DMS114 treated with DMSO at 0.1 percent for 48 hours (cell line): ENCODE results near the gene EIF5A2.
"Not testable (repeated sequence)": the region's sequence is repeated elsewhere in the genome, so short reads cannot be mapped to it uniquely, and the experiment has no call there.

Experiments
- DNase-seq: peaks from one replicate; lab custom pipeline; 2025; ENCODE audit not compliant: unreplicated experiment; lab: John Stamatoyannopoulos, UW

EIF5A2 gene

DNA sequence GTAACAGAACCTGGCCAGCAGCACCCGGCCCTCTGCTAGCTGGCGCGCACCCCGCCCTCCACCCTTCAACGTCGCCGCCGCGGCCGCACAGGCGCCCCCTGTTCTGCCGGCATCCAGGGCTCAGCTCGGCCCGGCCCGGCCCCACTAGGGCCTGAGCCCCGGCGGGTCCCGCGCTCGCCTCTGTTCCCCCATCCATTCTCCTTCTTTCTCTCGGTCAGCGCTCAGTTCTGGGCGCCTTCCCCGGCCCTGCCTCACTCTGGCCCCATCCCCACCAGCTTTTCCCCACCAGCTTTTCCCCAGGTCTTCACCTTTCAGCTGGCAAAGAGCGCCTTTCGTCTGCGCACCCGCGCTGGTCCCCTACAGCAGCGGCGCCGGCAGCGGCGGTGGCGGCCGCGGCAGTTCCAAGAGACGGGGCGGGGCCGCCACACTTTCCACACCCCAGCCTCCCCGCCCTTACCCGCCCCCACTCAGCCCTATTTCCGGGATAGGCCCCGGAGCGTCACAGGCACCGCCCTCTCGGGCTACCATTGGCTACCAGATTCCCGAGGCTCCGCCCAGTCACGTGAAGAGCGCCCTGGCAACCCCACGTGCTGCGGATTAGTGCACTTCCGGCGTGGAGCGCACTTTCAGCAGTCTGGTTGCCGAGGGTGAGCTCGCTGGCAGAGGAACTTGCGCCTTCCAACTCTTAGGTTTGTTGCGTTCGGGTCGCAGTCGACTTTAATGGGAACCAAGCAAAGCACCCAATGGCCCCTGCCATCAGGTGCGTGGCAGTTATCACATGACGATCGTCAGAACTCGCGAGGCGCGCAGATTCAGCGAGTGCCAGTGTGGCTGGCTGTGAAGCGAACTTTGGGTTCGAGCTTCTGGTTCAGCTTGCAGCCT, at the start of gene EIF5A2:
Gene EIF5A2, minus strand, starts transcription at position 403 of the 882 bp plus-strand sequence. CDS start 831 bp downstream, outside the sequence.
- DNase-seq: peak; percentile 94

DNA sequence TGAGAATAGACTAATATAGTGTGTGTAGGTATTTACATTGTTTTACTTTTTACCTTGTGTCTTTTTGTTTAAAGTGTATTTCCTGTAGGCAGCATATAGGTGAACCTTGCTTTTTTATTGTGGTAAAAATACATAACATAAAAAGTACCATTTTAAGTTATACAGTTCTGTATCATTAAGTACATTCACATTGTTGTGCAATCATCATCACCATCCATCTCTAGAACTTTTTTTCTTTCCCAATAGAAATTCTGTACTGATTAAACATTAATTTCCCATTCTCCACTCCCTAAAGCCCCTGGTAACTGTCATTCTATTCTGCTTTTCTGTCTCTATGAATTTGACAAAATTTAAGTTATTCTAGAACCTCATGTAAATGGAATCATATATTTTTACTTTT, 48.2 kb upstream of the EIF5A2 start:
- DNase-seq: no peak

DNA sequence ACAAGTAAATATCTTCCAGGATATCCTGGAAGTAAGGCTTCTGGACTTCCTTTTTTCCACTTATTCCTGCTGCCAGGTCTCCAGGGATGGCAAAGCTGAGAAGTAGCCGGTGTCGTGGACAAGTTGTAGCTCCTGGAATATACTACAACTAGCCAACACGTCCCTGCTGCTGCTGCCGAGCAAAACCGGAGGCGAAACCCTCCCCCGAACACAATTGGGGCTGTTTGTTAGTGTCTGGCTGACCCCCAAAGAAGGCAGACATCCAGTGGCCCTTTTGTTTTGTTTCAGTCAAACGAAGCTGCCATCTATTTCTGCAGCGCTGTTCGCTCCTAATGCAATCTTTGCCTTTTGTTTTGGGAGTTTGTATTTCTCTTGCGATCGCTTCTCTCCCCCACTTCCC, 45.3 kb upstream of the EIF5A2 start:
- no peak for DNase-seq

DNA sequence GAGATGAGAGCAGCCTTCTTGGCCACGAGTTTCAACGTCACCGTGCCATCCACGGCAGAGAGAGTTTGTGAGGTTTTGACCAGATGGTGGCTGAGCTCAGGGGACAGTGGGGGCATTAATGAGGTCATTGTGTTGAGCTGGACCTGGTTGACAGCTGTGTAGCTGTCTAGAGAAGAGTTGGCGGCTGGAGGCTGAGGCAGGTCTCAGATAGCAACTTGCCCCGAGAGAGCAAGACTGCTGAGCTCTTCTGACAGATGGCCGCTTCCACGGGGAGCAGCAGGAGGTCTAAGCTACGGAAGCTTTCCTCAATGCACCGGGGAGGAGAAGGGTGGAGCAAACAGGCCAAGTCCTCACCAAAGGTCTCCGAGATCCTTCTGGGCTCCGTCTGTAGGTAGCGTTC, 44.8 kb upstream of the EIF5A2 start:
- DNase-seq: no peak

DNA sequence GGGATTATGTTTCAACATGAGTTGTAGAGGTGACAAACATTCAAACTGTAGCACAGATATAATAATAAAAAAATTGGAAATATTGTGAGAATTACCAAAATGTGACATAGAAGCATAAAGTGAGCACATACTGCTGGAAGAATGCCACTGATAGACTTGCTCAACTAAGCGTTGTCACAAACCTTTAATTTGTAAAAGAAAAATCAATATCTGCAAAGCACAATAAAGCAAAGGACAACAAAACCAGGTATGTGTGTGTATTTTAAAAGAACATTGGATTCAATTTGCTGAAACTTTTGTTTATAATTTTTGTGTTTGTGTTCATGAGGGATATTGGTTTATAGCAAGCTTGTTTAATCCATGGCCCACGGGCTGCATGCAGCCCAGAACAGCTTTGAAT, 40.8 kb upstream of the EIF5A2 start:
- no peak for DNase-seq

DNA sequence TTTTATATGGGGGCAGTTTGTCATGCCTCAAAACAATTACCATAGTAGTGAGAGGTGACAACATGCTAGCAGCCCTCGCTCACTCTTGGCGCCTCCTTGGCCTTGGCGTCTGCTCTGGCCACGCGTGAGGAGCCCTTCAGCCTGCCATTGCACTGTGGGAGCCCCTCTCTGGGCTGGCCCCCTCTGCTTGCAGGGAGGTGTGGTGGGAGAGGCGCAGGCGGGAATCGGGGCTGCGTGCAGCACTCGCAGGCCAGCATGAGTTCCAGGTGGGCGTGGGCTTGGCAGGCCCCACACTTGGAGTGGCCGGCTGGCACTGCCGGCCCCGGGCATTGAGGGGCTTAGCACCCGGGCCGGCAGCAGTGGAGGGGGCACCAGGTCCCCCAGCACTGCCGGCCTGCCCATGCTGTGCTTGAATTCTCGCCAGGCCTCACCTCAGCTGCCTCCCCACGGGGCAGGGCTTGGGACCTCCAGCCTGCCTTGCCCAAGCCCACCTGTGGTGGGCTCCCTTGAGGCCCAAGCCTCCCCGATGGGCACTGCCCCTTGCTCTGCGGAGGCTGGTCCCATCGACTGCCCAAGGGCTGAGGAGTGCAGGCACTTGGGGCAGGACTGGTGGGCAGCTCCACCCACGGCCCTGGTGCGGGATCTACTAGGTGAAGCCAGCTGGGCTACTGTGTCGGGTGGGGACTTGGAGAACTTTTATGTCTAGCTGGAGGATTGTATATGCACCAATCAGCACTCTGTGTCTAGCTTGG, 38.8 kb upstream of the EIF5A2 start:
- no peak for DNase-seq

DNA sequence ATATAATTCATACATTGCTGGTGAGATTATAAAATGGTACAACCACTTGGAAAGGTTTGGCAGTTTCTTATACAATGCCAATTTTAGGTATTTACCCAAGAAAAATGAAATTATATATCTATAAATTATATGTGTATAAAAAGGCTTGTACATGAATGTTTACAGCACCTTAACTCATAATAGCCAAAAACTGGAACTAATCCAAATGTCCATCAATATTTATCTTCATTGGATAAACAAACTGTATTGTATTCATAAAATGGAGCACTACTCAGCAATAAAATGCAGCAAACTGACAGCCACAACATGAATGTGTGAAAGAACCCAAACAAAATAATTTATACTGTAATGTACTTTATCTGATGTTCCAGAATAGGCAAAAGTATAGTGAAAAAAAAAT, 33.6 kb upstream of the EIF5A2 start:
- DNase-seq: no peak

DNA sequence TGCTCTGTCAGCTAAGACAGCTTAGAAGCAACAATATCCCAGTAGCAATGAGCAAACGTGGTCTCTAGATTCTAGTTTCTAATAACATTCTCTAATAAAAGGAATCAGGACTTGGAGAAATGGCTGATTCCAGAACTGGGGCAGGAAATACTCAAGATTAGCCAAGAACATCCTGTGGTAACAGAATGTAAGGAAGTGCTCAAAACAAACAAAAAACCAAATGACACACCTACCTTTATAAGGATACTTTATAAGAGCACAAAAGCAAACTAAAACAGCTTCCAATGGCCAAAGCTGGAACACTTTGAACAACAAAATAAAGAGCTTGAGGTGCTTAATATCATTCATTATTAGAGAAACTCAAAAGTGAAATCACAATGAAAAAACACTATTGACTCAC, 33.1 kb upstream of the EIF5A2 start:
- no peak for DNase-seq

DNA sequence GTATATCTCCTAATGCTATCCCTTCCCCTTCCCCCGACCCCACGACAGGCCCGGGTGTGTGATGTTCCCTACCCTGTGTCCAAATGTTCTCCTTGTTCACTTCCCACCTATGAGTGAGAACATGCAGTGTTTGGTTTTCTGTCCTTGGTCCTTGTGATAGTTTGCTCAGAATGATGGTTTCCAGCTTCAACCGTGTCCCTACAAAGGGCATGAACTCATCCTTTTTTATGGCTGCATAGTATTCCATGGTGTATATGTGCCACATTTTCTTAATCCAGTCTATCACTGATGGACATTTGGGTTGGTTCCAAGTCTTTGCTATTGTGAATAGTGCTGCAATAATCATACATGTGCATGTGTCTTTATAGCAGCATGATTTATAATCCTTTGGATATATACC, 24.6 kb upstream of the EIF5A2 start:
- not testable (repeated sequence) for DNase-seq

DNA sequence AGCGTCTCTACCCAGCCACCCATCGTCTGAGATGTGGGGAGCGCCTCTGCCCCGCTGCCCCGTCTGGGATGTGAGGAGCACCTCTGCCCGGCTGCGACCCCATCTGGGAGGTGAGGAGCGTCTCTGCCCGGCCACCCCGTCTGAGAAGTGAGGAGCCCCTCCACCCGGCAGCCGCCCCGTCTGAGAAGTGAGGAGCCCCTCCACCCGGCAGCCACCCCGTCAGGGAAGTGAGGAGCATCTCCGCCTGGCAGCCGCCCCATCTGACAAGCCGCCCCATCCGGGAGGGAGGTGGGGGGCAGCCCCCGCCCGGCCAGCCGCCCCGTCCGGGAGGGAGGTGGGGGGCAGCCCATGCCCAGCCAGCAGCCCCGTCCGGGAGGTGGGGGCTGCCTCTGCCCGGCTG, 15.1 kb upstream of the EIF5A2 start:
- not testable (repeated sequence) for DNase-seq

DNA sequence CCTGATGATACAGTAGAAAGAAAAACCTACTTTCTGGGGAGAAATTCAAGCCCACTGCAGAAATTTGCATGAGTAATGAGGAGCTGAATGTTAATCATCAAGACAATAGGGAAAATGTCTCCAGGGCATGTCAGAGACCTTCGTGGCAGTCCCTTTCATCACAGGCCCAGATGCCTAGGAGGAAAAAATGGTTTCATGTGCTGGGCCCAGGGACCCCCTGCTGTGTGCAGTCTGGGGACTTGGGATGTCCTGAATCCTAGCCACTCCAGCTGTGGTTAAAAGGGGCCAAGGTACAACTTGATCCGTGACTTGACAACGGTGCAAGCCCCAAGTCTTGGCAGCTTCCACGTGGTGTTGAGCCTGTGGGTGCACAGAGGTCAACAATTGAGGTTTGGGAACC, 10.3 kb upstream of the EIF5A2 start:
- no peak for DNase-seq

DNA sequence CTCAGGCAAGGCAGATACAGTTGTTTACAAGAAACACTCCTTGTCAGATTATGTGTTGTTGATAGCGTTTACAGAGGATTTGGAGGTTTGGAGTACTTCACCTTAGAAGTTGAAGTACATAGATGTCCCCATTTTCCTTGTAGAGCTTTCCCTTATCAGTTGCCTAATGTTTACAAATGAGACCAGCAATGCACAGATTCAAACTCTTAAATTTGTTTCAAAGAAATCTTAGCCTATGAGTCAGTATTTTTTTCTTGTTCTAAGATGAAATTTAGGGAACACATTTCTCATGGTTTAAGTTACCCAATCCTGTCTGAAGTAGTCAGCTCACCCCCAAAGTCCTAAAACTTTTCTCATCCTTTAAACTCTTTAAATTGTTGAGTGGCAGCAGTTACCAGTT, 6.3 kb upstream of the EIF5A2 start:
- no peak for DNase-seq

DNA sequence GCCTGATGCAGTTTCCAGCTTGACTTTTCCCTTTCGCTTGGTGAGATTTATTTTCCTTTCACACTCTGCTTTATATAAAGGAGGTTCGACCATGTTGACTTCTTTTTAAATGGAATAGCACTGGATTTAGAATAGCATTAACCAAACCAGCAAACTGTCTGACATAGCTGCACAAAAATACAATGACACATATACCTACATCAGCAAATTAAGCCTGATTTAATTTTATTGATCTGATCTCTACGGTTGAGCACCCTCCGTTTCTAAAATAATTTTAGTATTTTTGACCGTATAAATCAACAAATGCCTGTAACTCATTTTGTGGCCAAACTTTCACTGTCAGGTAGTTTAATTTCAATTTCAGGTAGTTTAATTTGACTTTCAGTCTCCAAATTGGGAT, 5.8 kb upstream of the EIF5A2 start:
- DNase-seq: no peak

DNA sequence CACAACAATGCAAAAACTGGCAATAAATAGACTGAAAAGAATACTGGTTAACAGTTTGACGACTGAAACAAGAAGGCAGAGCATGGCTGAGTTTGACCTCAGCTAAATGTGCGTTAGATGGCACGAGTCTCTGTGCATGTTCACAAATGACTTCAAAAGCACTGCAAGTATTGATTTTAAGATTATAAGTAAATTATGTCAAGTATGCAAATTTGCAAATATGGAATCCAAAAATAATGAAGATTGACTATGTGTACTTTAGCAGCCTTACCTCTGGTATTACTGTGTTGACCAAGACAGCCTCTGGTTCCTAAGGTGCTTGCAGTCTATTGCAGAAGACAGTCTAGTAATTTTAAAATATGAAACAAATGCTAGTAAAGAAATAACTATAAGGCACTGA, 2.6 kb upstream of the EIF5A2 start:
- no peak for DNase-seq

DNA sequence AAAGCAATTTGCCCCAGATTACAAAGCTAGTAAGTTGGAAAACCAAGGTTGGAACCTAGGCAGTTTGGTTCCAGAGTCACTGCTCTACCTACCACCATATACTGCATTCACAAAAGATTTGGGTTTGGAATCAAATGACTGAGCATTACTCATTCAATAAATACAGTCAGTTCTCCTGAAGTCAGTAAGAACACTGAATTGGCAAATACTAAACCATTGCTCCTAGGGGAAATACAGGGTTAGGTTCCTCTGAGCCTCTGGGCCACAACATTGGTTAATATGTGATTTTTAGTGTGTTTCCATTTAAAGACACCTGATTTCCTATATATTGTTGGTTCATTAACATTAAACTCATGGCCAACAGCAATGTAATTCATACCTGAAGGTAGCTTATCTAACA, 2.1 kb upstream of the EIF5A2 start:
- no peak for DNase-seq

DNA sequence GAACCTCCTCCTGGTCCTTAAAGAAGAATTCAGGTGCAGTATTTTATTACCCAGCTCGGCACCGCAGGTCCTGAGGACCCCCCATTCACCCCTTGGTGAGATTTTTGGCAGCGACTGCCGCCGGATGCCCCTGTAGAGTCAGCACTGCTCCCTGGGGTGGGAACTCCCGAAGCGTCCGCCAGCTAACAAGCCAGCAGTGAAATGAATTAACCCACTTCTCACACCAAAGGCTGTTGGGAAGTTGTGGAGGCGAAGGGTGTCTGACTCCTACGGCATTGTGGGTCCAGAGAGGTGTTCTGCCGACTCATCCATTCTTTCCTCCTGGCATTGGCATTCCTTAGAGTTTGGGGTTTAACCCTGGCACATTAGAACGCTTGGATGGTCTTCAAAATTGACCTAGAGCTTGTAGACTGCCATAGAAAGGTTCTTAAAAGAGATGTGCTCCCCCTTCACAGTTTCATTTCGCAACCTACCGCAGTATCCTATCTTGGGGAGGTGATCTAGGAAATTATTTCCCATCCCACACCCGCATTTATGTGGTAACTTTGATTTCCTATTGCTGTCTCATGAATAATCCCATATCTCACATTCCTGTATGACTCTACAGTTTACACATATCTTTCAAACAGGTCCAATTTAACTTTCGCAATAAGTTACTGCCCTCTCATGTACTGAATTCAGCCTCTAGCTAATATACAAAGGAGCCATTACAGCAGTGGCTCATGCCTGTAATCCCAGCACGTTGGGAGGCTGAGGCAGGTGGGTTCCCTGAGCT, 879 bp upstream of the EIF5A2 start:
- DNase-seq: no peak

DNA sequence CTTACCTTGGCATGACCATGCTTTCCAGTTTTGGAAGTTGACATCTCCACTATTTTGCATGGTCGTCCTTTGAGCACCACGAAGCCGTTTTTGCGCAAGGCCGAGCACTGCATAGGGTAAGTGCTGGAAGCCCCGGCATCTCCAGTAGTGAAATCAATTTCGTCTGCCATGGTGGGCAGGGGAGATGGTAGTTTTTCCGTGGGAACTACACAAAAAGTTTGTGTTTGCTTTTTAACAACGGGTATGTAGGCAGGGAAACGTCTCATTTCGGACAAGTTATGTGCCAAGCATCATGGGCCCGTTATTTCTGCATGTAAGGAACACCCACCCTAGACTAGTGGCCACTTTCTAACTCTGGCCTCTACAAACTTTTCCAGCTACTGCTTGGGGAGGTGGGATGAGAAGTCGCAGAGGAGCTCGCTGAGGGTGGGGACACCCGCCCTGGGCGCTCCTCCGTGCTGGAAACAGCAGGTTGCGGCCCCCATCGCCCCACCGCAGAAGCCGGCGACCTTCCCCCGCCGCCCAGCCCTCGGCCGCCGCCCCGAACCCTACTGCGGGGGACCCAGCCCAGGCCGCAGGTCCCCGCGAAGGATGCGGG, 701 bp downstream of the EIF5A2 start:
- DNase-seq: peak; percentile 28

DNA sequence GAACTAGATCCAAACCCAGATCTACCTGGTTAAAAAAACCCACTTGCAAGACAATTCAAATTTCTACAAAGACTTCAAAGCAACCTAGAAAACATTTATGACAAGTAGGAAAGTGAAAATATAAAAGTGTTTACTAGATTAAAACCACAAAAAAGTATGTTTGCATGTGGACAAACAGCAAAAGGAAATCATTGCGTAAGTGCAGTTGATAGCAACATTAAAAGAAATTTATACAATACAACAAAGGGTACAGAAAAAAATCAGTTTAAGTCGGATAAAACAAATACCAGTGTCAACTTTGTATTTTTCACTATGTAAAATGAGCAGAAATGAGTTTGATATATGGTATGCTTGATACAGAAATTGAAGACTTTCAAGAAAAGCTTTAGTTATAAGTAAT, 2.6 kb downstream of the EIF5A2 start:
- DNase-seq: no peak

DNA sequence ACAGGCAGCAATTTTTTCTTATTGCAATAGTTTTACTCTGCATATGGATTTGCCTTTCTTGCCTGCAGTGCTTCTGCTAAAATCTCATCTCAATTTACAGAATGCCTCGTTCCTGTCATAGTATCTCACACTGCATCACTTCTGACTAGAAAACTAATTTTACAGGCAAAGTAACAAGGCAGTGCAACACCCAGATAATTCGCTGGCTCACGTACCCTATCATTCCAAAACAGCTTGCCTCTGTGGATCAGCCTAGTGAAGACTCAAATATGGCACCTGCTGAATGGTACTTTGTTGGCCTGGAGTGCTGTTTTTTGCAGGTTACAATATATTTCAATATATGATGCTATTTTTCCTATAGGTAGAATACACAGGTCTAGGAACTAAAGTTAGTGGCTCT, 5.3 kb downstream of the EIF5A2 start:
- DNase-seq: no peak

DNA sequence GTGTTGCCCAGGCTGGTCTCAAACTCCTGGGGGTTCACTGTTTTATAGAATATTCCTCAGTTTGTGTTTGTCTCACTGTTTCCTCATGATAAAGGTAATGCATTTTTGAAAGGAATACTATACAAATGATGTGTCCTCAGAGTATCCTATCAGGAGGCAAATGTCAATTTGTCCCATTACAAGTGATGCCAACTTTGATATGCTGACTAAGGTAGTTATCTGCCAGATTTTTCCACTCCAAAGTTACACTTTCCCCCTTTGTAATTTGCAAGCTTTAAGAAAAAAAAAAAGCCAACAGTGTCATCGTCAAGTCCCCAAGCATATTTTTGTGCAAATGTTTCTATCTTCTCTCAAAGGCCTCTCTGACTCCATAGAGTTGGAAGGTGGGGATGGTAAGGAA, 9.0 kb downstream of the EIF5A2 start:
- no peak for DNase-seq

DNA sequence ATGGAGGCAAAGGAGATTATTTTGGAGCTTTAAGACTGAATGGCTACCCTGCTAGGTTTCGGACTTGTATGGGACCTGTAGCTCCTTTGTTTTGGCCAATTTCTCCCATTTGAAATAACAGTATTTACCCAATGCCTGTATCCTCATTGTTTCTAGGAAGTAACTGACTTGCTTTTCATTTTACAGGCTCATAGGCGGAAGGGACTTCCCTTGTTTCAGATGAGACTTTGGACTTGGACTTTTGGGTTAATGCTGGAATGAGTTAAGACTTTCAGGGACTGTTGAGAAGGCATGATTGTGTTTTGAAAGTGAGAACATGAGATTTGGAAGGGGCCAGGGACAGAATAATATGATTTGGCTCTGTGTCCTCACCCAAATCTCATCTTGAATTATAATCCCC, 10.5 kb downstream of the EIF5A2 start:
- no peak for DNase-seq
